NCI-H1417 treated with DMSO at 0.1 percent for 48 hours (cell line): ENCODE measurements around the gene LYPD6.

Experiments
- DNase-seq: peaks from one replicate; lab custom pipeline; 2025; lab: John Stamatoyannopoulos, UW

LYPD6 gene

GRCh38 chr2:149410701-149411484 is 80.5 kb downstream of the LYPD6 start:
- no peak for DNase-seq

- DNase-seq, result no peak
These were observed 83.1 kb downstream of the LYPD6 start for GRCh38 chr2:149413487-149413886.

GRCh38 chr2:149415086-149415485 is 84.7 kb downstream of the LYPD6 start:
- no peak for DNase-seq

- no peak for DNase-seq
These were observed 87.7 kb downstream of the LYPD6 start for GRCh38 chr2:149418065-149418464.

- no peak for DNase-seq
These were observed 89.9 kb downstream of the LYPD6 start for GRCh38 chr2:149420053-149420963.

- DNase-seq, result no peak
These were observed 91.4 kb downstream of the LYPD6 start for GRCh38 chr2:149421791-149422190.

GRCh38 chr2:149422337-149422990 is 92.1 kb downstream of the LYPD6 start:
- no peak for DNase-seq

- no peak for DNase-seq
These were observed 92.6 kb downstream of the LYPD6 start for GRCh38 chr2:149422991-149423338.

GRCh38 chr2:149423630-149424029 is 93.2 kb downstream of the LYPD6 start:
- DNase-seq, result no peak

GRCh38 chr2:149427387-149427786 is 97.0 kb downstream of the LYPD6 start:
- DNase-seq, result no peak

- DNase-seq, result no peak
These were observed 98.4 kb downstream of the LYPD6 start for GRCh38 chr2:149428783-149429182.

GRCh38 chr2:149430743-149431736 is 100.7 kb downstream of the LYPD6 start:
- DNase-seq, result no peak

GRCh38 chr2:149438330-149438960 is 108.1 kb downstream of the LYPD6 start:
- DNase-seq, result no peak

GRCh38 chr2:149441255-149441654 is 110.9 kb downstream of the LYPD6 start:
- DNase-seq, result no peak

- no peak for DNase-seq
These were observed 112.0 kb downstream of the LYPD6 start for GRCh38 chr2:149442346-149442745.

GRCh38 chr2:149443150-149443549 is 112.8 kb downstream of the LYPD6 start:
- no peak for DNase-seq

GRCh38 chr2:149446748-149447147 is 116.4 kb downstream of the LYPD6 start:
- DNase-seq, result no peak

- DNase-seq, result no peak
These were observed 117.9 kb downstream of the LYPD6 start for GRCh38 chr2:149448315-149448714.

GRCh38 chr2:149449017-149449416 is 118.6 kb downstream of the LYPD6 start:
- DNase-seq, result no peak

GRCh38 chr2:149451417-149452165 is 121.2 kb downstream of the LYPD6 start:
- no peak for DNase-seq
